RKO (cell line): ENCODE results near the gene PAX3.

Experiments used
- DNase-seq: peaks from one replicate; pipeline ENCODE4 v3.0.0-alpha.2; 2016; ENCODE audit warnings: low spot score

PAX3 gene

GRCh38 chr2:222270396-222270795 lies 28.4 kb downstream of the PAX3 start:
- DNase-seq, result no peak

GRCh38 chr2:222269132-222269531 lies 29.7 kb downstream of the PAX3 start:
- DNase-seq, result no peak

- DNase-seq, result no peak
Observed at GRCh38 chr2:222268311-222268990, 30.3 kb downstream of the PAX3 start.

- no peak for DNase-seq
Observed at GRCh38 chr2:222264791-222265320, 33.9 kb downstream of the PAX3 start.

- no peak for DNase-seq
Observed at GRCh38 chr2:222261504-222261903, 37.3 kb downstream of the PAX3 start.

GRCh38 chr2:222257645-222258044 lies 41.2 kb downstream of the PAX3 start:
- DNase-seq, result no peak

GRCh38 chr2:222256250-222256649 lies 42.5 kb downstream of the PAX3 start:
- DNase-seq, result no peak

- DNase-seq, result no peak
Observed at GRCh38 chr2:222255090-222255489, 43.7 kb downstream of the PAX3 start.

- no peak for DNase-seq
Observed at GRCh38 chr2:222250313-222250712, 48.5 kb downstream of the PAX3 start.

GRCh38 chr2:222249444-222249843 lies 49.4 kb downstream of the PAX3 start:
- DNase-seq, result no peak

- no peak for DNase-seq
Observed at GRCh38 chr2:222248818-222249217, 50.0 kb downstream of the PAX3 start.

- DNase-seq, result no peak
Observed at GRCh38 chr2:222248256-222248655, 50.5 kb downstream of the PAX3 start.

GRCh38 chr2:222242532-222242931 lies 56.3 kb downstream of the PAX3 start:
- DNase-seq, result no peak

- no peak for DNase-seq
Observed at GRCh38 chr2:222241128-222241870, 57.5 kb downstream of the PAX3 start.

GRCh38 chr2:222240676-222241049 lies 58.1 kb downstream of the PAX3 start:
- DNase-seq, result no peak

GRCh38 chr2:222239945-222240675 lies 58.7 kb downstream of the PAX3 start:
- DNase-seq, result no peak

GRCh38 chr2:222239091-222239490 lies 59.7 kb downstream of the PAX3 start:
- DNase-seq, result no peak

- no peak for DNase-seq
Observed at GRCh38 chr2:222238072-222238471, 60.7 kb downstream of the PAX3 start.

GRCh38 chr2:222232839-222233238 lies 66.0 kb downstream of the PAX3 start:
- no peak for DNase-seq

- no peak for DNase-seq
Observed at GRCh38 chr2:222232372-222232771, 66.4 kb downstream of the PAX3 start.

- no peak for DNase-seq
Observed at GRCh38 chr2:222228054-222228453, 70.7 kb downstream of the PAX3 start.

- DNase-seq, result no peak
Observed at GRCh38 chr2:222218786-222219185, 80.0 kb downstream of the PAX3 start.

GRCh38 chr2:222217712-222218111 lies 81.1 kb downstream of the PAX3 start:
- no peak for DNase-seq
